A549 treated with dexamethasone at 1 μM for 4 hours (cell line): ENCODE data around the gene DCANP1. TPM values are rescaled to one million over a fixed set of nuclear protein-coding genes. Genes with fewer than 3 reads are reported as not detected.

Source experiments
- total RNA-seq: library from RNA; stranded (reverse); fragments of 200-300 nt; extraction: Qiagen RNA extraction; gene quantifications from 5 replicates; pipeline ENCODE4 v1.2.3, GENCODE V29; 2022

DCANP1 gene
- total RNA-seq: not detected in 5 replicates

DNA sequence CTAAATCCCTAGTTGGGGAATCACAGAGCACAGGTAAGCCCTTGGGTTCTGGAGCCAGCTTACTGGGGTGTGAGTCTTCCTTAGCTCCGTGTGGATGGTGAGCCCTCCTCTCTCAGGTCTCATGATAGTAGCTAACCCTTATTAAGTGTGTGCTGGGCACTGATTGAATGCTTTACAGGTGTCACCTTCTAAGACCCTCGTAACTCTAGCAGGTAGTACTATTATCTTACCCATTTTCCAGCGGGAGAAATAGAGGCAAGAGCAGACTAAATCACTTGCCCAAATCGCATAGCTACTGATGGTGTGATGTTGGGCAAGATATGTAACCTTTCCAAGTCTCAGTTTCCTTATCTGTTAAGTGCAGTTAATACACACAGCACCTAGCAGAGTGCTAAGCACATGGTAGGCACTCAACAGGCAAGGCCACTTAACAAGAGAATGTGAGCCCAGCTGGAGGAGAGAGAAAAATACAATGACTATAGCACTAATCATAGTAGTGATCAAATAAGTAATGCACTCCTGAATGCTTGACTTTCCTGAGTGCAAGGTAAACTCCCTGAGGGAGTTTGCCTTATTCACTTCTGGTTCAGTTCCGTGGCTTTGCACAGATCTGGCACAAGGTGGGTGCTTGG lies at the start of gene DCANP1:
Gene DCANP1 (minus strand): TSS at position 51 of the 632 bp plus-strand sequence. CDS start 240 bp downstream, outside the sequence.

DNA sequence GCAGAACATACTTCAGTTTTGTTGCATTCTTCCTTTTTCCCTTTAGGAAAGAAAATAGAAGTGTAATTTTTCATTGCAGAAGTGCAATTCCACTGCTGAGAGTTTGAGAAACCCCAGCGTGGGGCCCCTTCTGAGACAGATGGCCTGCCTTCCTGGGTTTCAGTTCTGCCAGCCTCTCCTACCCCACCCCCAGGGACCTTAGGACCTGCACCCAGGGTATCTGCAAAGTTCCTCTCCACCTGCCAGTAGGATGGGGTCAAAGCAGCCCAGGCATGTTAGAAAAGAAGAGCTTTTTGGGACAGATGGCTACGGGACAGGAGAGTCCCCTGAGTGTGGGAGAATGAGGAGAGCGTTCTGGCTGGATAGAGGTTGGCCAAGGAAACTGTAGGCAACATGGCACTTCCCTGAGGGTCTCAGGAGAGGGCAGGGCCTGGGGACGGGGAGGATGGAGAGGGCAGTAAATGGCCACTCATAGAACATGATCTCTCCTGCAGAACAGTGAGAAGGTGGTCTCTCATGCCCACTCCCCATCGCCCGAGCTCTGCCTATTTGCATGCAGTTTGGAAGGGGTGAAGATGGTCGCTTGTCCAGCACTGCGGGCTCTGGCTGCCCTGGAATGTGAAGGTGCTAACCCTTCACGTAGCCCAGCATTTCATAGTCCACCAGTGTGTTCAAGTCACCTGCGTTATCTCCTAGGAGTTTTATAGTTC lies 5.3 kb upstream of the DCANP1 start, which contains the start of gene TIFAB:
Gene TIFAB (minus strand): TSS at position 31 of the 710 bp plus-strand sequence. CDS start 2,412 bp downstream, outside the sequence.

GRCh38 chr5:135398855-135399793 lies 48.0 kb downstream of the DCANP1 start, which contains the start of gene MACROH2A1:
MACROH2A1 (minus strand) TSS chr5:135399231; CDS start chr5:135389093, 10,138 bp downstream.

Other genes with a start within 250 kb of the DCANP1 start
- 160 to 205 TPM (median 203 TPM) in 5 replicates for gene MACROH2A1, start 48.1 kb downstream of the DCANP1 start, total RNA-seq
- gene TIFAB, start 5.0 kb upstream of the DCANP1 start, total RNA-seq: not detected in 5 replicates
- not detected in 5 replicates for gene NEUROG1, start 88.6 kb upstream of the DCANP1 start, total RNA-seq
- gene CXCL14, start 131.6 kb upstream of the DCANP1 start, total RNA-seq: 0.18 to 0.37 TPM (median 0.33 TPM) in 5 replicates